ENCODE measurements around the gene PLCG1. TPM values are rescaled to one million over a fixed set of nuclear protein-coding genes. Genes with fewer than 3 reads are reported as not detected.

PLCG1 gene
- total and polyA plus RNA-seq, 4 donors = 2.0 to 30.4 (median 16.1) TPM

GRCh38 chr20:41181567-41181966 is 44.2 kb downstream of the PLCG1 start:
- Histone ChIP-seq H3K4me3 (ENCODE audit: low read depth in 1 of 3, low read length in 3 of 3) (no peak overlapping the region), H3K36me3 (ENCODE audit: control insufficient read depth in 4 of 4, insufficient read depth in 3 of 4, low read depth in 1 of 4, low read length in 3 of 4) (peaks cover 5 to 21% (median 12%) of the 10 kb centered on the region in 4 donors), H3K9me3 (ENCODE audit: control insufficient read depth in 4 of 4, low read length in 3 of 4) (no peaks in the 10 kb centered on the region), H3K27me3 (ENCODE audit: control insufficient read depth in 4 of 4, insufficient read depth in 4 of 4, low read length in 3 of 4) (no peaks in the 10 kb centered on the region), H3K27ac (ENCODE audit: low read depth in 1 of 2, low read length in 2 of 2) (no peak overlapping the region), H3K9ac (ENCODE audit: low read depth in 1 of 2, low read length in 2 of 2) (no peak overlapping the region), H3K4me1 (ENCODE audit: control insufficient read depth in 4 of 4, insufficient read depth in 4 of 4, low read length in 3 of 4) (no peaks in the 10 kb centered on the region)
- DNase-seq (ENCODE audit: low spot score) = peak; percentile 21
- TF ChIP-seq HNF4A (conservative IDR thresholded peaks at IDR 0.05) = no peak
- TF ChIP-seq, protein P1, sequence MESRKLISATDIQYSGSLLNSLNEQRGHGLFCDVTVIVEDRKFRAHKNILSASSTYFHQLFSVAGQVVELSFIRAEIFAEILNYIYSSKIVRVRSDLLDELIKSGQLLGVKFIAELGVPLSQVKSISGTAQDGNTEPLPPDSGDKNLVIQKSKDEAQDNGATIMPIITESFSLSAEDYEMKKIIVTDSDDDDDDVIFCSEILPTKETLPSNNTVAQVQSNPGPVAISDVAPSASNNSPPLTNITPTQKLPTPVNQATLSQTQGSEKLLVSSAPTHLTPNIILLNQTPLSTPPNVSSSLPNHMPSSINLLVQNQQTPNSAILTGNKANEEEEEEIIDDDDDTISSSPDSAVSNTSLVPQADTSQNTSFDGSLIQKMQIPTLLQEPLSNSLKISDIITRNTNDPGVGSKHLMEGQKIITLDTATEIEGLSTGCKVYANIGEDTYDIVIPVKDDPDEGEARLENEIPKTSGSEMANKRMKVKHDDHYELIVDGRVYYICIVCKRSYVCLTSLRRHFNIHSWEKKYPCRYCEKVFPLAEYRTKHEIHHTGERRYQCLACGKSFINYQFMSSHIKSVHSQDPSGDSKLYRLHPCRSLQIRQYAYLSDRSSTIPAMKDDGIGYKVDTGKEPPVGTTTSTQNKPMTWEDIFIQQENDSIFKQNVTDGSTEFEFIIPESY (IDR thresholded peaks at IDR 0.05) = no peak
- TF ChIP-seq FOXA1 (IDR thresholded peaks at IDR 0.05) = no peak
- TF ChIP-seq HNF4G (IDR thresholded peaks at IDR 0.05) = no peak
- TF ChIP-seq CTCF (IDR thresholded peaks at IDR 0.05; ENCODE audit: low read depth, low read length, missing input control) = no peak
- no peak for TF ChIP-seq TAF1 (conservative IDR thresholded peaks at IDR 0.05)
- TF ChIP-seq SP1 (IDR thresholded peaks at IDR 0.05) = no peak
- TF ChIP-seq YY1 (IDR thresholded peaks at IDR 0.05) = no peak
- TF ChIP-seq FOXA2 (IDR thresholded peaks at IDR 0.05) = no peak
- no peak for TF ChIP-seq REST (IDR thresholded peaks at IDR 0.05)
- TF ChIP-seq, protein P2, sequence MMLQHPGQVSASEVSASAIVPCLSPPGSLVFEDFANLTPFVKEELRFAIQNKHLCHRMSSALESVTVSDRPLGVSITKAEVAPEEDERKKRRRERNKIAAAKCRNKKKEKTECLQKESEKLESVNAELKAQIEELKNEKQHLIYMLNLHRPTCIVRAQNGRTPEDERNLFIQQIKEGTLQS (IDR thresholded peaks at IDR 0.05) = no peak
- no peak for TF ChIP-seq RAD21 (IDR thresholded peaks at IDR 0.05)
- TF ChIP-seq JUND (IDR thresholded peaks at IDR 0.05) = no peak
- no peak for TF ChIP-seq GABPA (IDR thresholded peaks at IDR 0.05 in 1 of 2, conservative IDR thresholded peaks at IDR 0.05 in 1 of 2)
- no peak for TF ChIP-seq RXRA (IDR thresholded peaks at IDR 0.05)
- TF ChIP-seq, protein P3, sequence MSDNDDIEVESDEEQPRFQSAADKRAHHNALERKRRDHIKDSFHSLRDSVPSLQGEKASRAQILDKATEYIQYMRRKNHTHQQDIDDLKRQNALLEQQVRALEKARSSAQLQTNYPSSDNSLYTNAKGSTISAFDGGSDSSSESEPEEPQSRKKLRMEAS (IDR thresholded peaks at IDR 0.05) = no peak
- TF ChIP-seq NR2F2 (IDR thresholded peaks at IDR 0.05) = no peak
- no peak for TF ChIP-seq EGR1 (IDR thresholded peaks at IDR 0.05; ENCODE audit: low read depth in 2 of 2)
- WGBS = 96% methylated on average over 3 of the region's 3 CpGs

Data from liver (tissue), 9 donors.